Amniotic epithelial cell (primary cell): Measurements from ENCODE around the gene HSCB.
"Not testable (repeated sequence)": the region's sequence is repeated elsewhere in the genome, so short reads cannot be mapped to it uniquely, and the experiment has no call there.

ENCODE experiments used
- DNase-seq: peaks from one replicate; pipeline ENCODE4 v3.0.0-alpha.2; 2010; ENCODE audit warnings: low read depth

The HSCB gene

GRCh38 chr22:28791841-28792490 is 50.1 kb downstream of the HSCB start:
- no peak for DNase-seq

- DNase-seq: no peak
Observed at GRCh38 chr22:28792491-28793383, 50.9 kb downstream of the HSCB start.

- no peak for DNase-seq
Observed at GRCh38 chr22:28793976-28794584, 52.2 kb downstream of the HSCB start.

- no peak for DNase-seq
Observed at GRCh38 chr22:28795071-28795693, 53.3 kb downstream of the HSCB start.

GRCh38 chr22:28795932-28796856 is 54.4 kb downstream of the HSCB start:
- no peak for DNase-seq

- DNase-seq: peak; percentile 98
Observed at GRCh38 chr22:28798810-28799605, 57.2 kb downstream of the HSCB start.

- peak; percentile 40 for DNase-seq
Observed at GRCh38 chr22:28799606-28800307, 57.9 kb downstream of the HSCB start.

- peak; percentile 87 for DNase-seq
Observed at GRCh38 chr22:28800308-28801041, 58.6 kb downstream of the HSCB start, which contains the start of gene XBP1. Gene XBP1 (minus strand): TSS chr22:28800569.

GRCh38 chr22:28801845-28802594 is 60.2 kb downstream of the HSCB start:
- no peak for DNase-seq

GRCh38 chr22:28802595-28803123 is 60.8 kb downstream of the HSCB start:
- DNase-seq: no peak

GRCh38 chr22:28805426-28805825 is 63.6 kb downstream of the HSCB start:
- not testable (repeated sequence) for DNase-seq
